Smooth muscle cell (in vitro differentiated cells): ENCODE results near the gene TBC1D3B. TPM values are rescaled to one million over a fixed set of nuclear protein-coding genes. Genes with fewer than 3 reads are reported as not detected.

Experiments used
- DNase-seq: peaks from one replicate; lab custom pipeline; 2025; ENCODE audit not compliant: unreplicated experiment; lab: John Stamatoyannopoulos, UW
- H2AFZ ChIP-seq: fragments of 200-600 bp; sonication (generic); 2 replicates; pipeline ENCODE4 v1.6.0; 2016; ENCODE audit warnings: antibody characterized with exemption, low read depth, mild to moderate bottlenecking
- H3F3A ChIP-seq: fragments of 200-600 bp; sonication (generic); 2 replicates; pipeline ENCODE4 v1.6.0; 2017; ENCODE audit warnings: antibody characterized with exemption, low read depth
- H3K27ac ChIP-seq: fragments of 200-600 bp; sonication (generic); 2 replicates; pipeline ENCODE4 v1.5.1; 2016; ENCODE audit warnings: low read depth, mild to moderate bottlenecking
- H3K27me3 ChIP-seq: fragments of 200-600 bp; sonication (generic); 2 replicates; pipeline ENCODE4 v1.6.1; 2016; ENCODE audit warnings: low read depth, mild to moderate bottlenecking
- H3K36me3 ChIP-seq: fragments of 200-600 bp; sonication (generic); 2 replicates; pipeline ENCODE4 v1.5.1; 2016; ENCODE audit warnings: low read depth
- H3K4me1 ChIP-seq: fragments of 200-600 bp; sonication (generic); 2 replicates; pipeline ENCODE4 v1.5.1; 2016; ENCODE audit warnings: low read depth
- H3K4me2 ChIP-seq: fragments of 200-600 bp; sonication (generic); 2 replicates; pipeline ENCODE4 v1.6.0; 2016; ENCODE audit warnings: mild to moderate bottlenecking
- H3K4me3 ChIP-seq: fragments of 200-600 bp; sonication (generic); 2 replicates; pipeline ENCODE4 v1.5.1; 2016; ENCODE audit warnings: mild to moderate bottlenecking
- H3K79me2 ChIP-seq: fragments of 200-600 bp; sonication (generic); 2 replicates; pipeline ENCODE4 v1.6.0; 2016; ENCODE audit warnings: low read depth, mild to moderate bottlenecking
- H3K9ac ChIP-seq: fragments of 200-600 bp; sonication (generic); 2 replicates; pipeline ENCODE4 v1.6.0; 2016; ENCODE audit warnings: low read depth
- H3K9me3 ChIP-seq: fragments of 200-600 bp; sonication (generic); replicated peaks from 2 replicates; pipeline ENCODE4 v1.5.1; 2016; ENCODE audit warnings: low read depth
- H4K20me1 ChIP-seq: fragments of 200-600 bp; sonication (generic); 2 replicates; pipeline ENCODE4 v1.6.0; 2016; ENCODE audit warnings: low read depth
- WGBS: methylation state at CpG from one replicate; pipeline ENCODE4 v1.1.7; 2016; ENCODE audit warnings: low lambda C conversion rate; 5-methylcytosine and 5-hydroxymethylcytosine counted together
- polyA plus RNA-seq: library from polyadenylated mRNA; unstranded; fragments of >200 nt; fragmentation: Nextera tagmentation; extraction: Ambion mirVana; gene quantifications from 2 replicates; pipeline ENCODE4 v1.2.1, GENCODE V29; 2016
- total RNA-seq: library from RNA; depleted of rRNA; stranded (reverse); fragments of >200 nt; gene quantifications from 2 replicates; pipeline ENCODE4 v1.2.3, GENCODE V29; 2014
- TF ChIP-seq, protein P1 (sequence below): fragments of 200-600 bp; sonication (generic); IDR thresholded peaks from 2 replicates; pipeline ENCODE4 v1.5.1; 2017; ENCODE audit warnings: borderline replicate concordance, mild to moderate bottlenecking, antibody characterized with exemption; ENCODE audit not compliant: insufficient read depth, poor library complexity, severe bottlenecking

TBC1D3B gene
- total and polyA plus RNA-seq, 2 experiments from 2014 or later: 1.4 TPM; not detected in 1

DNA sequence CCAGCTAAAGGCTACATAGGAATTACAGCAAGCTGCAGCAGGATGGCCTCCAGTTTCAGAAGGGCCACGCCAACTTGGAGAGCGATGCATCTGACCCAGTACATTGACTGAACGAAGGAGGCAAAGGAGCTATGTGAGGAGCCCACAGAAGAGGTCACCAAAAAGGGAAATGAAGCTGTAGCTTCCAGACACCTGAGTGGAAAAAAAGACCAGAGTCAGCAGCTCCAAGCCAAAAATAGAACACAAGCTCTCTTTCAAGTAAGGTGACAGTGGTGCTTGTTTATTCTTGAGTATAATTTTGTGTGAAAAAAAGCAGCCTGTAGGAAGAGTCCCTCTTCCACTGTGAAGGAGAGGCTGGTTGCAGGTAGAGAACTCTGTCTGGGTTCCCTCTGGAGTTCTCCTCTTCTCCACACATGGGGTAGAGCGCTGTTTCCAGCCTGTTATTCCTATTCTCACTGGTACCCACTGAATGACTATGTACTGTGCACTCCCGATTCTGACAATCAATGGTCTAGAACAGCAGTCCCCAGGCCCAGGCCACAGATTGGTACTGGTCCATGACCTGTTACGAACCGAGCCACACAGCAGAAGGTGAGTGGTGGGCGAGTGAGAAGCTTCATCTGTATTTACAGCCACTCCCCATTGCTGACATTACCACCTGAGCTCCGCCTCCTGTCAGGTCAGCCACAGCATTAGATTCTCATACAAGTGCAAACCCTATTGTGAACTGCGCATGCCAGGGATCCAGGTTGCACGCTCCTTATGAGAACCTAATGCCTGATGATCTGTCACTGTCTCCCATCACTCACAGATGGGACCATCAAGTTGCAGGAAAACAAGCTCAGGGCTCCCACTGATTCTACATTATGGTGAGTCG, 57.7 kb downstream of the TBC1D3B start:
- WGBS: 92% methylated on average over 12 of the region's 12 CpGs
- H3K27me3 ChIP-seq: no peaks in the 10 kb centered on the region
- no peak overlapping the region for H2AFZ ChIP-seq
- DNase-seq: no peak
- TF ChIP-seq, protein P1, sequence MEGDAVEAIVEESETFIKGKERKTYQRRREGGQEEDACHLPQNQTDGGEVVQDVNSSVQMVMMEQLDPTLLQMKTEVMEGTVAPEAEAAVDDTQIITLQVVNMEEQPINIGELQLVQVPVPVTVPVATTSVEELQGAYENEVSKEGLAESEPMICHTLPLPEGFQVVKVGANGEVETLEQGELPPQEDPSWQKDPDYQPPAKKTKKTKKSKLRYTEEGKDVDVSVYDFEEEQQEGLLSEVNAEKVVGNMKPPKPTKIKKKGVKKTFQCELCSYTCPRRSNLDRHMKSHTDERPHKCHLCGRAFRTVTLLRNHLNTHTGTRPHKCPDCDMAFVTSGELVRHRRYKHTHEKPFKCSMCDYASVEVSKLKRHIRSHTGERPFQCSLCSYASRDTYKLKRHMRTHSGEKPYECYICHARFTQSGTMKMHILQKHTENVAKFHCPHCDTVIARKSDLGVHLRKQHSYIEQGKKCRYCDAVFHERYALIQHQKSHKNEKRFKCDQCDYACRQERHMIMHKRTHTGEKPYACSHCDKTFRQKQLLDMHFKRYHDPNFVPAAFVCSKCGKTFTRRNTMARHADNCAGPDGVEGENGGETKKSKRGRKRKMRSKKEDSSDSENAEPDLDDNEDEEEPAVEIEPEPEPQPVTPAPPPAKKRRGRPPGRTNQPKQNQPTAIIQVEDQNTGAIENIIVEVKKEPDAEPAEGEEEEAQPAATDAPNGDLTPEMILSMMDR: no peak
- no peak overlapping the region for H3K9ac ChIP-seq
- no peak overlapping the region for H3K4me3 ChIP-seq
- no peaks in the 10 kb centered on the region for H4K20me1 ChIP-seq
- H3K36me3 ChIP-seq: no peaks in the 10 kb centered on the region
- no peak overlapping the region for H3K4me2 ChIP-seq
- no peak overlapping the region for H3K27ac ChIP-seq
- H3K79me2 ChIP-seq: no peaks in the 10 kb centered on the region
- H3K4me1 ChIP-seq: peaks cover 6% of the 10 kb centered on the region
- no peaks in the 10 kb centered on the region for H3F3A ChIP-seq
- no peaks in the 10 kb centered on the region for H3K9me3 ChIP-seq

DNA sequence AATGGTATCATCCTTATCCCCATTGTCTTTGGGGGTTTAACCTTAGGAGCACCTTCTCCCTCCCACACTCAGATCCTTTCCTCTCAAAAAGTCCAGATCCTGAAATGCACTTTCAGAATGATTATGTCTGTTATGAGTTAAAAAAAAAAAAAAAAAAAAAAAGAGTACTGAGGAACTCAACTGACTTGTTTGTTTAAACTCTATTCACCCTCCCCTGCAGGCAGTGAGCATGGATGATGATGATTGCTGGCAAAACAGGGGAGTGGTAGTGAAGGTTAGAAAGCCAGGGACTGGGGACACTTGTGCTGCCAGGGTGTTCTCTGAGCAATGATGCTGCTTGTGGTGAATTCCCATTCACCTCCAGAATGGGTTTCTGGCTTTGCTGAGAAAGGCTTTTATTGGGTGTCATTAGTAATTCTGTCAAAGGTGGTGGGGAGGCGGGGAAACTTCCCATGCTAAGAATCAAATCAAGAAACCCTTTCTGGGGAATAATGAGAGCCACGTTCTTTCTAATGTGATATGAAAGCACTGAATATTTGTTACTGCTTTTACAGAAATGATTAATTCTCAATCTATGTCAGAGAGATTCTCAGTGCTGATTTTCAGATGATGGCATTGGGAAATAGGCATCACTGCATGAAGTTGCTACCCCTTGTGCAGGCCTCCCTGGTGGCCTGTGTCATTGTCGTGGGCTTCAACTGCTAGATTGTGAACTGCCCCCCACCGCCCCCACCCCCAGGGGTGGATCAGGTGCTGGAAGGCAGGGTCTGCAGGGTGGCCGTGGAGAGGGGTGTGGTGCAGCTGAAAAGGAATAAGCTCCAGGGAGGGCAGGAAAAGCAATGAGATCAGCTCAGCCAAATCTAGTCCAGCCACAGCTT, 58.7 kb downstream of the TBC1D3B start:
- 43% methylated on average over 5 of the region's 5 CpGs for WGBS
- Histone ChIP-seq H3F3A (no peaks in the 10 kb centered on the region), H3K4me3 (no peak overlapping the region), H3K4me2 (no peak overlapping the region), H4K20me1 (no peaks in the 10 kb centered on the region), H3K36me3 (no peaks in the 10 kb centered on the region), H3K27me3 (no peaks in the 10 kb centered on the region), H3K79me2 (no peaks in the 10 kb centered on the region), H2AFZ (no peak overlapping the region), H3K27ac (no peak overlapping the region), H3K4me1 (peaks cover 6% of the 10 kb centered on the region), H3K9ac (no peak overlapping the region), H3K9me3 (no peaks in the 10 kb centered on the region)
- TF ChIP-seq, protein P1: no peak
- no peak for DNase-seq

Other genes with a start within 250 kb of the TBC1D3B start
- 1.5 TPM in 1 of 2 replicates, not detected in the other for gene RDM1, start 245.9 kb downstream of the TBC1D3B start, total RNA-seq
- gene RDM1, start 245.9 kb downstream of the TBC1D3B start, polyA plus RNA-seq: 0.43 TPM in 1 of 2 replicates, not detected in the other
- not detected in 2 replicates for gene LYZL6, start 232.9 kb downstream of the TBC1D3B start, total RNA-seq
- not detected in 2 replicates for gene LYZL6, start 232.9 kb downstream of the TBC1D3B start, polyA plus RNA-seq
- gene CCL16, start 195.1 kb downstream of the TBC1D3B start, total RNA-seq: not detected in 2 replicates
- not detected in 2 replicates for gene CCL16, start 195.1 kb downstream of the TBC1D3B start, polyA plus RNA-seq
- not detected in 2 replicates for gene CCL14, start 189.9 kb downstream of the TBC1D3B start, total RNA-seq
- gene CCL14, start 189.9 kb downstream of the TBC1D3B start, polyA plus RNA-seq: not detected in 2 replicates
- not detected in 2 replicates for gene CCL15, start 175.1 kb downstream of the TBC1D3B start, total RNA-seq
- gene CCL15, start 175.1 kb downstream of the TBC1D3B start, polyA plus RNA-seq: not detected in 2 replicates
- gene CCL23, start 158.7 kb downstream of the TBC1D3B start, total RNA-seq: not detected in 2 replicates
- gene CCL23, start 158.7 kb downstream of the TBC1D3B start, polyA plus RNA-seq: not detected in 2 replicates
- not detected in 2 replicates for gene CCL18, start 112.4 kb downstream of the TBC1D3B start, total RNA-seq
- gene CCL18, start 112.4 kb downstream of the TBC1D3B start, polyA plus RNA-seq: not detected in 2 replicates
- 1.3 and 4.8 TPM in 2 replicates for gene CCL3, start 86.5 kb downstream of the TBC1D3B start, total RNA-seq
- gene CCL3, start 86.5 kb downstream of the TBC1D3B start, polyA plus RNA-seq: 0.63 and 6.7 TPM in 2 replicates
- 0.81 and 1.3 TPM in 2 replicates for gene CCL4, start 72.8 kb downstream of the TBC1D3B start, total RNA-seq
- 1.5 TPM in 1 of 2 replicates, not detected in the other for gene CCL4, start 72.8 kb downstream of the TBC1D3B start, polyA plus RNA-seq
- gene CCL3L1, start 20.1 kb upstream of the TBC1D3B start, total RNA-seq: 0.81 TPM in 1 of 2 replicates, not detected in the other
- gene CCL3L1, start 20.1 kb upstream of the TBC1D3B start, polyA plus RNA-seq: 1.9 TPM in 1 of 2 replicates, not detected in the other
- not detected in 2 replicates for gene CCL4L2, start 34.4 kb upstream of the TBC1D3B start, total RNA-seq
- gene CCL4L2, start 34.4 kb upstream of the TBC1D3B start, polyA plus RNA-seq: 0.35 TPM in 1 of 2 replicates, not detected in the other
- gene TBC1D3I, start 87.9 kb upstream of the TBC1D3B start, total RNA-seq: 0.18 TPM in 1 of 2 replicates, not detected in the other
- 0.11 TPM in 1 of 2 replicates, not detected in the other for gene TBC1D3I, start 87.9 kb upstream of the TBC1D3B start, polyA plus RNA-seq
- gene TBC1D3G, start 147.2 kb upstream of the TBC1D3B start, total RNA-seq: not detected in 2 replicates
- not detected in 2 replicates for gene TBC1D3G, start 147.2 kb upstream of the TBC1D3B start, polyA plus RNA-seq
- gene TBC1D3H, start 211.8 kb upstream of the TBC1D3B start, total RNA-seq: not detected in 2 replicates
- not detected in 2 replicates for gene TBC1D3H, start 211.8 kb upstream of the TBC1D3B start, polyA plus RNA-seq